ENCODE results near the gene C13orf46.

GRCh38 chr13:113967729-113968462, 6.0 kb downstream of the C13orf46 start:
- TF ChIP-seq CTCF (IDR thresholded peaks at IDR 0.05; ENCODE audit: poor library complexity): no peak
- TF ChIP-seq EZH2 (IDR thresholded peaks at IDR 0.05; ENCODE audit: borderline replicate concordance): no peak
